Glutamatergic neuron (in vitro differentiated cells): ENCODE data around the gene LMF1. TPM values are rescaled to one million over a fixed set of nuclear protein-coding genes. Genes with fewer than 3 reads are reported as not detected.

ENCODE experiments used
- DNase-seq: peaks from one replicate; pipeline ENCODE4 v3.0.0; 2022
- H3K27ac Mint-ChIP-seq: one replicate; pipeline ENCODE4 v1.8.0; 2020; ENCODE audit warnings: mild to moderate bottlenecking, mixed read lengths, inconsistent platforms; ENCODE audit not compliant: unreplicated experiment
- H3K27me3 Mint-ChIP-seq: one replicate; pipeline ENCODE4 v1.8.0; 2020; ENCODE audit warnings: mild to moderate bottlenecking, moderate library complexity, mixed read lengths, inconsistent platforms; ENCODE audit not compliant: unreplicated experiment
- H3K36me3 Mint-ChIP-seq: one replicate; pipeline ENCODE4 v1.8.0; 2020; ENCODE audit warnings: mild to moderate bottlenecking, mixed read lengths, inconsistent platforms; ENCODE audit not compliant: unreplicated experiment
- H3K4me1 Mint-ChIP-seq: one replicate; pipeline ENCODE4 v1.8.0; 2020; ENCODE audit warnings: mild to moderate bottlenecking, low read depth, mixed read lengths, inconsistent platforms; ENCODE audit not compliant: unreplicated experiment
- H3K4me3 Mint-ChIP-seq: one replicate; pipeline ENCODE4 v1.8.0; 2020; ENCODE audit warnings: mild to moderate bottlenecking, mixed read lengths, inconsistent platforms; ENCODE audit not compliant: unreplicated experiment
- H3K9me3 Mint-ChIP-seq: one replicate; pipeline ENCODE4 v1.8.0; 2020; ENCODE audit warnings: mild to moderate bottlenecking, moderate library complexity, mixed read lengths, inconsistent platforms; ENCODE audit not compliant: unreplicated experiment
- CTCF ChIP-seq: fragments of 200-600 bp; sonication (generic); IDR thresholded peaks from one replicate; pipeline ENCODE4 v1.5.0; 2021; ENCODE audit not compliant: partially characterized antibody, unreplicated experiment
- total RNA-seq: library from RNA; stranded (reverse); fragmentation: NEBNext Ultra II Directional; extraction: Animal tissue kit (Norgen Biotek cat#: 25700); gene quantifications from one replicate; pipeline ENCODE4 v1.2.1, GENCODE V29; 2021; ENCODE audit not compliant: unreplicated experiment

Gene LMF1
- total RNA-seq, 1 donor from 2014 or later = 17.4 TPM

DNA sequence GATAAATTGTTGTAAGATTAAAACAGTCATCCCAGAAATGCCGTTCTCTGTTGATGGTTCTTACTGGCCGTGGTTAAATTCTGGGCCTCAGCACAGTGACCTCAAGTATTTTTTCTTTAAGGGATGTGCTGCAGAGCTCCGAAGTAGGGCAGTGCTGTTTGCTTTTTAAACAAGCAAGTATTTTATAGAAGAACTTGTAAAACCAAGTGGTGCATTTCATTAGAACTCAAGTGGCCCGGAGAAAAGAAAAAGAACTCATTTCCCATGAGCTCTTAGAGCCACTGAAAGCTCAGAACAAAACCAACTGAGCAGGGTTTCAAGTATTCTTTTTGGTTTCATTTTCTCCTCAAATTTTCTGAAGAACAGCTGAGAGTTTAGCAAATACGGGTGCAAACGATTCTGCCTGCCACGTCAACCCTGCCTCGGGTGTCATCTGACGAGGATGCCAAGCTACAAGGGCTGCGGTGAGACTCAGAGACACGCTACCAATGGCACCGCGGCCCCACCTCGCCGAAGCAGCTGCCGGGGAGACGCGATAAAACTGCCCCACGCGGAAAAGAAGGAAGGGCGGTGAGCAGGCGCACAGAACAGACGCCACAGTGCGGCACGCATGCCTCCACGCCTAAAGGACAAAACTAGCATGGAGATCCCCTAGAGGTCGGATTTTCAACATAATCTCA is 6.3 kb downstream of the LMF1 start:
- no peak overlapping the region for H3K4me3 Mint-ChIP-seq
- no peak for DNase-seq
- TF ChIP-seq CTCF = no peak
- peaks cover 17% of the 10 kb centered on the region for H3K36me3 Mint-ChIP-seq
- peaks cover 7% of the 10 kb centered on the region for H3K4me1 Mint-ChIP-seq
- H3K9me3 Mint-ChIP-seq = peaks cover 10% of the 10 kb centered on the region
- H3K27me3 Mint-ChIP-seq = peaks cover 10% of the 10 kb centered on the region
- H3K27ac Mint-ChIP-seq = no peak overlapping the region

GRCh38 chr16:963913-964312 is 6.9 kb downstream of the LMF1 start:
- H3K4me3 Mint-ChIP-seq = no peak overlapping the region
- peaks cover 17% of the 10 kb centered on the region for H3K36me3 Mint-ChIP-seq
- DNase-seq = no peak
- peaks cover 10% of the 10 kb centered on the region for H3K27me3 Mint-ChIP-seq
- TF ChIP-seq CTCF = no peak
- H3K9me3 Mint-ChIP-seq = peaks cover 10% of the 10 kb centered on the region
- peaks cover 13% of the 10 kb centered on the region for H3K4me1 Mint-ChIP-seq
- H3K27ac Mint-ChIP-seq = no peak overlapping the region

DNA sequence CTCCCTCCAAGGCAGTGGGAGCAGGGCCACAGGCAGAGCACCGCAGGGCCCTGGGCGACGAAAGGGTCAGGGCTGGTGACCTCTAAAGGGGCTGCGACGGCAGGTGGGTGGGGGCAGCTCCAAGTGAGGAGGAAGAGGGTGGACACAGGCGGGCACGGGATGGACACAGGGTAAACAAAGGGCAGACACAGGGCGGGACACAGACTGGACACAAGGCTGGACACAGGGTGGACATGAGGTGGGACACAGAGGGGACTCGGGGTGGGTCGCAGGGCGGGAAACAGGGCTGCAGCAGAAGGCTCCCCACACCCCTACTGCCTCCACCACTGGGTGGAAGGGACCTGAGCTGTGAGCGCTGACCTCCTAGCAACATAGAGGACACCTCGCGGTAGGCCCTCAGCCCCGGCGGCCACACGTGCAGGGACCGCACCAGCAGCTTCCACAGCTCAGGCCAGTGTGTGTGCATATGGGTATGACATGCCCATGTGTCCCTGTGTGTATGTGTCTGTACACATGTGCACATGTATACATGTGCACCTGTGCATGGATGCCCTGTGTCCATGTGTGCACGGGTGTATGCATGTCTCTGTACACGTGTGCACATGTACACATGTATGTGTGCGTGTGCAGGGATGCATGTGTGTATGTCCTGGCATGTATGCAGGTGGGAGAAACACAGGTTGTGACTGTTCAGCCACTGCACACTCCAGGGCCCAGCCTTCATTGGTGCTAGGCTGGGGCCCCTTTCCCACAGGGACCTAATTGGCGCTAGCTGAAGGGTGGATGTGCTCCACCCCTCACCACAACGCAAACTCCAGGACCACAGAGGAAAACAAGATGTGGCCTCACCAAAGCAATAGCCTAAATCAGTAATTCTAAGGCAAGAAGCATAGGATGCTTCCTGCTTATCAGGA is 7.6 kb downstream of the LMF1 start:
- Mint-ChIP-seq H3K27me3 (peaks cover 8% of the 10 kb centered on the region), H3K27ac (no peak overlapping the region), H3K36me3 (peaks cover 17% of the 10 kb centered on the region), H3K9me3 (peaks cover 10% of the 10 kb centered on the region), H3K4me3 (no peak overlapping the region), H3K4me1 (peaks cover 13% of the 10 kb centered on the region)
- DNase-seq = no peak
- no peak for TF ChIP-seq CTCF

DNA sequence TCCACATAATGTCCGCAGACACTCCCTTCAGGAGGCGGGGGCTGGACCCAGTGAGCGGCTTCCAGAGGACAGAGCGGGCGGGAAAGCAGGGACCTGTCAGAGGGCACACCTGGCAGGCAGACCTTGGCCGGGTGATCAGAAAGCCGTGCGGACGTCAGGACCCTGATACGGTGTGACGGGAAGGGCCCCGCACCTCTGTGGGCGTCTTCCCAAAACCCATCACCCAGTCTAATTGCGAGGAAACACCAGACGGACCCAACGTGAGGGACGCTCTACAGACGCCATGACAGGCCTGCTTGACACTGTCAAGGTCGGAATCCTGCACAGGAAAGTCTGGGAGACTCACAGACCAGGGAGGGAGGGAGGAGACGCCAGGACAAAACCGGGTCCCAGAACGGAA is 8.4 kb downstream of the LMF1 start:
- Mint-ChIP-seq H3K9me3 (peaks cover 10% of the 10 kb centered on the region), H3K27me3 (peaks cover 8% of the 10 kb centered on the region), H3K36me3 (peaks cover 18% of the 10 kb centered on the region), H3K4me1 (peaks cover 9% of the 10 kb centered on the region), H3K4me3 (no peak overlapping the region), H3K27ac (no peak overlapping the region)
- DNase-seq = no peak
- no peak for TF ChIP-seq CTCF
